ENCODE results near the gene CAMK2D. TPM values are rescaled to one million over a fixed set of nuclear protein-coding genes. Genes with fewer than 3 reads are reported as not detected.

Gene CAMK2D
- total RNA-seq, 1 experiment from 2014 or later = 35.8 TPM

- peaks cover 44% of the 10 kb centered on the region for H3K4me1 ChIP-seq (ENCODE audit: insufficient read depth, low read length, poor library complexity, severe bottlenecking)
- intact Hi-C loops (cut with micrococcal nuclease; ENCODE audit: unreplicated experiment) = loop anchor here (2.0 to 10.0 kb wide), 3 partner anchors 185 to 622 kb away; no protein-coding TSS in a partner anchor
- H3K27me3 ChIP-seq (replicated peaks; ENCODE audit: insufficient read depth, low read depth, low read length, poor library complexity) = no peaks in the 10 kb centered on the region
- peak overlapping the region; percentile 99 for H3K27ac ChIP-seq (ENCODE audit: low read depth, low read length, poor library complexity, severe bottlenecking)
- POLR2A ChIA-PET (ENCODE audit: low non-redundant PET) = no interaction called here
- no peak for TF ChIP-seq EZH2 (IDR thresholded peaks at IDR 0.05; ENCODE audit: borderline replicate concordance, low read depth, low read length, poor library complexity, severe bottlenecking)
- TF ChIP-seq CTCF (conservative IDR thresholded peaks at IDR 0.05; ENCODE audit: low read depth, low read length) = no peak
- H3K36me3 ChIP-seq (ENCODE audit: insufficient read depth, low read length, poor library complexity, severe bottlenecking) = no peaks in the 10 kb centered on the region
- DNase-seq (ENCODE audit: low spot score) = peak; percentile 67
- no TSS peak for BruUV-seq (replicated peaks)
- H3K4me3 ChIP-seq (ENCODE audit: low read depth, low read length, poor library complexity, severe bottlenecking) = peak overlapping the region; percentile 84
- CTCF ChIA-PET = interaction anchor here (1.2 kb wide), 1 partner anchor 212 kb away, joined by 6 read pairs; no protein-coding TSS in a partner anchor
- no peaks in the 10 kb centered on the region for H3K9me3 ChIP-seq (ENCODE audit: low read depth, low read length, poor library complexity, severe bottlenecking)
Observed at GRCh38 chr4:113760094-113760794, 1.3 kb downstream of the CAMK2D start.

GRCh38 chr4:113759696-113760093 lies 1.8 kb downstream of the CAMK2D start:
- Histone ChIP-seq H3K36me3 (ENCODE audit: insufficient read depth, low read length, poor library complexity, severe bottlenecking) (no peaks in the 10 kb centered on the region), H3K4me3 (ENCODE audit: low read depth, low read length, poor library complexity, severe bottlenecking) (peak overlapping the region; percentile 84), H3K27me3 (replicated peaks; ENCODE audit: insufficient read depth, low read depth, low read length, poor library complexity) (no peaks in the 10 kb centered on the region), H3K9me3 (ENCODE audit: low read depth, low read length, poor library complexity, severe bottlenecking) (no peaks in the 10 kb centered on the region), H3K4me1 (ENCODE audit: insufficient read depth, low read length, poor library complexity, severe bottlenecking) (peaks cover 46% of the 10 kb centered on the region), H3K27ac (ENCODE audit: low read depth, low read length, poor library complexity, severe bottlenecking) (no peak overlapping the region)
- TF ChIP-seq CTCF (conservative IDR thresholded peaks at IDR 0.05; ENCODE audit: low read depth, low read length) (no peak), EZH2 (IDR thresholded peaks at IDR 0.05; ENCODE audit: borderline replicate concordance, low read depth, low read length, poor library complexity, severe bottlenecking) (no peak)
- DNase-seq (ENCODE audit: low spot score) = no peak
- BruUV-seq (replicated peaks) = TSS peak; percentile 20
- CTCF ChIA-PET = interaction anchor here (1.2 kb wide), 1 partner anchor 212 kb away, joined by 6 read pairs; no protein-coding TSS in a partner anchor
- intact Hi-C loops (cut with micrococcal nuclease; ENCODE audit: unreplicated experiment) = loop anchor here (2.0 to 10.0 kb wide), 4 partner anchors 185 to 623 kb away; no protein-coding TSS in a partner anchor
- POLR2A ChIA-PET (ENCODE audit: low non-redundant PET) = interaction anchor here (0.6 kb wide), 1 partner anchor 551 kb away, joined by 3 read pairs; no protein-coding TSS in a partner anchor

GRCh38 chr4:113758372-113758771 lies 3.2 kb downstream of the CAMK2D start:
- ChIA-PET CTCF (interaction anchor here (1.5 kb wide), 1 partner anchor 211 kb away, joined by 5 read pairs; no protein-coding TSS in a partner anchor), POLR2A (ENCODE audit: low non-redundant PET) (no interaction called here)
- Histone ChIP-seq H3K4me3 (ENCODE audit: low read depth, low read length, poor library complexity, severe bottlenecking) (no peak overlapping the region), H3K9me3 (ENCODE audit: low read depth, low read length, poor library complexity, severe bottlenecking) (no peaks in the 10 kb centered on the region), H3K4me1 (ENCODE audit: insufficient read depth, low read length, poor library complexity, severe bottlenecking) (peaks cover 44% of the 10 kb centered on the region), H3K36me3 (ENCODE audit: insufficient read depth, low read length, poor library complexity, severe bottlenecking) (no peaks in the 10 kb centered on the region), H3K27ac (ENCODE audit: low read depth, low read length, poor library complexity, severe bottlenecking) (no peak overlapping the region), H3K27me3 (replicated peaks; ENCODE audit: insufficient read depth, low read depth, low read length, poor library complexity) (no peaks in the 10 kb centered on the region)
- no TSS peak for BruUV-seq (replicated peaks)
- TF ChIP-seq EZH2 (IDR thresholded peaks at IDR 0.05; ENCODE audit: borderline replicate concordance, low read depth, low read length, poor library complexity, severe bottlenecking) = no peak
- TF ChIP-seq CTCF (conservative IDR thresholded peaks at IDR 0.05; ENCODE audit: low read depth, low read length) = no peak
- intact Hi-C loops (cut with micrococcal nuclease; ENCODE audit: unreplicated experiment) = loop anchor here (5.0 kb wide), 1 partner anchor 481 kb away; no protein-coding TSS in a partner anchor
- DNase-seq (ENCODE audit: low spot score) = no peak
